Glutamatergic neuron (in vitro differentiated cells): ENCODE measurements around the gene MFSD11. TPM values are rescaled to one million over a fixed set of nuclear protein-coding genes. Genes with fewer than 3 reads are reported as not detected.
"Not testable (repeated sequence)": the region's sequence is repeated elsewhere in the genome, so short reads cannot be mapped to it uniquely, and the experiment has no call there.

Experiments
- DNase-seq: peaks from one replicate; pipeline ENCODE4 v3.0.0; 2022
- H3K27ac Mint-ChIP-seq: one replicate; pipeline ENCODE4 v1.8.0; 2020; ENCODE audit warnings: mild to moderate bottlenecking, mixed read lengths, inconsistent platforms; ENCODE audit not compliant: unreplicated experiment
- H3K27me3 Mint-ChIP-seq: one replicate; pipeline ENCODE4 v1.8.0; 2020; ENCODE audit warnings: mild to moderate bottlenecking, moderate library complexity, mixed read lengths, inconsistent platforms; ENCODE audit not compliant: unreplicated experiment
- H3K36me3 Mint-ChIP-seq: one replicate; pipeline ENCODE4 v1.8.0; 2020; ENCODE audit warnings: mild to moderate bottlenecking, mixed read lengths, inconsistent platforms; ENCODE audit not compliant: unreplicated experiment
- H3K4me1 Mint-ChIP-seq: one replicate; pipeline ENCODE4 v1.8.0; 2020; ENCODE audit warnings: mild to moderate bottlenecking, low read depth, mixed read lengths, inconsistent platforms; ENCODE audit not compliant: unreplicated experiment
- H3K4me3 Mint-ChIP-seq: one replicate; pipeline ENCODE4 v1.8.0; 2020; ENCODE audit warnings: mild to moderate bottlenecking, mixed read lengths, inconsistent platforms; ENCODE audit not compliant: unreplicated experiment
- H3K9me3 Mint-ChIP-seq: one replicate; pipeline ENCODE4 v1.8.0; 2020; ENCODE audit warnings: mild to moderate bottlenecking, moderate library complexity, mixed read lengths, inconsistent platforms; ENCODE audit not compliant: unreplicated experiment
- CTCF ChIP-seq: fragments of 200-600 bp; sonication (generic); IDR thresholded peaks from one replicate; pipeline ENCODE4 v1.5.0; 2021; ENCODE audit not compliant: partially characterized antibody, unreplicated experiment
- total RNA-seq: library from RNA; stranded (reverse); fragmentation: NEBNext Ultra II Directional; extraction: Animal tissue kit (Norgen Biotek cat#: 25700); gene quantifications from one replicate; pipeline ENCODE4 v1.2.1, GENCODE V29; 2021; ENCODE audit not compliant: unreplicated experiment

The MFSD11 gene
- total RNA-seq, 1 donor from 2014 or later, result 33.7 TPM

DNA sequence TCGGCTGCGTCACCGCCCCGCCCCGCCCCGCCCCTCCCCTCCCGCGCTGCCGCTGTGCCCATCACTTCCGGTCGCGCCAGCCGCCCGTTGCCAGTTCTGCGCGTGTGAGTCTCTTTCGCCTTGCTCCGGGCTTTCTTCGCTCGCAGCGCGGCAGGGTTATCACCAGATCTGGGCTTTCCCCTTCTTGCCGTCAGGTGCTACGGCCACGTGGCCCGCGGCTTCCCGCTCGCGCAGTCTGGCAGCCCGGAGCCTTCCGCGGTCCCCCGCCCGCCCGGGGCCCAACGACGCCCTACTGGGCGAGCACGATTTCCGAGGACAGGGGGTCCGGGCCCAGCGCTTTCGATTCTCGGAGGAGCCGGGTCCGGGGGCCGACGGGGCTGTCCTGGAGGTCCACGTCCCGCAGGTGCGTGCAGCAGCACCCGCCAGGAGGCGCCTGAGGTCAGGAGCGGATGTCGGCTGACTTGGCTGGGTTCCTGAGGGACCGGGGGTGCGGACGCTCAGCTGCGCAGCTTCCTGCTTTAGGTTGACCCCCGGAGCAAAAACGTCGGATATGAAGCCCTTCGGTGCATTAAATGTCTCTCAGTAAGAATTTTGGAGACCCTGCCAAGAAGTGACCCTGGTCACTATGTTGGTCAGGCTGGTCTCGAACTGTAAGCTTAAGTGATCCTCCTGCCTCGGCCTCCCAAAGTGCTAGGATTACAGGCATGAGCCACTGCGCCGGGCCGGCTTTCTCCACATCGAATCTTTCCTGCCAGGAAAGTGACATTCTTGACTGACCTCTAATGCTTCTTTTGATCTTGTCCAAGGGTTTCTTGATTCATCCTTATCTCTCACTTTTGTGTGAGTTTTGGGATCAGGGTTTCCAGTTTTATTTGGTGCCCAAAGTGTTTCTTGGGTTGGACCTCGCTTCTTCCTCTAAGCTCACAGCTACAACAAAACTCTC is 10.9 kb upstream of the MFSD11 start, which contains the start of gene METTL23:
TSS of gene METTL23 (plus strand) at position 64 of the 943 bp plus-strand sequence. CDS start 2,872 bp downstream, outside the sequence.
- Mint-ChIP-seq H3K4me3 (peak within 1 kb of the TSS; percentile 94), H3K4me1 (peaks cover 5% of the 10 kb centered on the region), H3K27ac (peak within 1 kb of the TSS; percentile 91), H3K27me3 (no peaks in the 10 kb centered on the region), H3K36me3 (no peaks in the 10 kb centered on the region), H3K9me3 (peaks cover 6% of the 10 kb centered on the region)
- DNase-seq, result peak; percentile 86
- TF ChIP-seq CTCF, result peak; percentile 81

GRCh38 chr17:76727745-76728456 is 10.0 kb upstream of the MFSD11 start:
- no peaks in the 10 kb centered on the region for H3K36me3 Mint-ChIP-seq
- H3K4me3 Mint-ChIP-seq, result peak overlapping the region; percentile 90
- peak overlapping the region; percentile 43 for H3K27ac Mint-ChIP-seq
- TF ChIP-seq CTCF, result no peak
- peaks cover 6% of the 10 kb centered on the region for H3K9me3 Mint-ChIP-seq
- no peaks in the 10 kb centered on the region for H3K27me3 Mint-ChIP-seq
- peaks cover 5% of the 10 kb centered on the region for H3K4me1 Mint-ChIP-seq
- DNase-seq, result no peak

DNA sequence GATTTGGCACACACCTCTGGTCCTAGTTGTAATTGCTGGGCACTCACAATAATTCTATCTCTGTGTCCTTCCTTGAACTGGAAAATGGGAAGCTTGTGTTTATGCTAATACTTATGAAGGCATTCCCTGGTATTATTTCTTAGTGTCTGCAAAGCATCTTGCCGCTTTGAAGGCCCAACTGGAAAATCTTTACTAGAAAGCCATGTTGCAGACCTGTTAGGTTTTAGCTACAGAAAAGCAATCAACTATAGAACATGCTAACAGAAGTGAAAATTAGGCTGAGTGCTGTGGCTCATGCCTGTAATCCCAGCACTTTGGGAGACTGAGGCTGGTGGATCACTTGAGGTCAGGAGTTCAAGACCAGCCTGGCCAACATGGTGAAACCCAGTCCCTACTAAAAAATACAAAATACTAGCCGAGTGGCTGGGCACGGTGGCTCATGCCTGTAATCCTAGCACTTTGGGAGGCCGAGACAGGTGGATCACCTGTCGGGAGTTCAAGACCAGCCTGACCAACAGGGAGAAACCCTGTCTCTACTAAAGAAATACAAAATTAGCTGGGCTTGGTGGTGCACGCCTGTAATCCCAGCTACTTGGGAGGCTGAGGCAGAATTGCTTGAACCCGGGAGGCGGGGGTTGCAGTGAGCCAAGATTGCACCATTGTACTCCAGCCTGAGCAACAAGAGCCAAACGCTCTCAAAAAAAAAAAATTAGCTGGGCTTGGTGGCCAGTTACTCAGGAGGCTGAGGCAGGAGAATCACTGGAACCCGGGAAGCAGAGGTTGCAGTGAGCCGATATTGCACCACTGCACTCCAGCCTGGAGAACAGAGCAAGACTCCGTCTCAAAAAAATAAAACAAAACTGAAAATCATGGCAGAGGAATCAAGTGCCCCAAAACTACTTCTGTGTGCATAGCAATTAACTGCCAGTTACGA is 5.9 kb upstream of the MFSD11 start:
- not testable (repeated sequence) for H3K4me3 Mint-ChIP-seq, H3K9me3 Mint-ChIP-seq, H3K36me3 Mint-ChIP-seq, H3K27me3 Mint-ChIP-seq, DNase-seq, H3K27ac Mint-ChIP-seq
- peaks cover 19% of the 10 kb centered on the region for H3K4me1 Mint-ChIP-seq

DNA sequence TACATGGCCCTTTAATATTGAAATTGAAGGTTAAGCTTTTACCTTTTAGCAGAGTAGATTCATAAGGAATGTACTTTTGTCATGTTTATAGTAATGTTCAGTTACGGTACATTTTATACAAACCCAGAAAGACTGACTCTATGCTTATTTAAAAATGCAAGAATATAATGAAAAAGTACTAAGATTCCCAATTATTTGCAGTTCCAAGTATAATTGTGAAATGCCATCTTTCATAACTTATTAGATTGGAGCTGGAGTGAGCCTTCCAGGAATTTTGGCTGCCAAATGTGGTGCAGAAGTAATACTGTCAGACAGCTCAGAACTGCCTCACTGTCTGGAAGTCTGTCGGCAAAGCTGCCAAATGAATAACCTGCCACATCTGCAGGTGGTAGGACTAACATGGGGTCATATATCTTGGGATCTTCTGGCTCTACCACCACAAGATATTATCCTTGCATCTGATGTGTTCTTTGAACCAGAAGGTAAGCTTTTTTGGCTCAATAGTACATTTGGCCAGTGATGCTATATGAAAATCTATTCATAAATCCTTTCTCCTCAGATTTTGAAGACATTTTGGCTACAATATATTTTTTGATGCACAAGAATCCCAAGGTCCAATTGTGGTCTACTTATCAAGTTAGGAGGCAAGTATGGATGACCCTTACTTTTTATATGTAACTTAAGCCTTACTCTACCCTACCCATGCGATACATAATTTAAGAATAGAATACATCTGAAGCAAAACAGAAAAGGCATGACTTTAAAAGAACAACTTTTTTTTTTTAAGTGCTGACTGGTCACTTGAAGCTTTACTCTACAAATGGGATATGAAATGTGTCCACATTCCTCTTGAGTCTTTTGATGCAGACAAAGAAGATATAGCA is 4.9 kb upstream of the MFSD11 start:
- H3K9me3 Mint-ChIP-seq, result peaks cover 4% of the 10 kb centered on the region
- no peaks in the 10 kb centered on the region for H3K36me3 Mint-ChIP-seq
- H3K4me1 Mint-ChIP-seq, result peaks cover 19% of the 10 kb centered on the region
- H3K27ac Mint-ChIP-seq, result no peak overlapping the region
- no peak for DNase-seq
- no peak for TF ChIP-seq CTCF
- H3K4me3 Mint-ChIP-seq, result peak overlapping the region; percentile 63
- H3K27me3 Mint-ChIP-seq, result peaks cover 6% of the 10 kb centered on the region
